Lower lobe of right lung (tissue), 2 donors: ENCODE measurements around the gene FAR1. TPM values are rescaled to one million over a fixed set of nuclear protein-coding genes. Genes with fewer than 3 reads are reported as not detected.

Experiments used
- ATAC-seq, 2 donors: fragments of 200-7000 bp; cut with Tn5 transposase; one replicate each; pipeline ENCODE4 v1.9.1; 2020 to 2022; ENCODE audit warnings: mild to moderate bottlenecking in 2 of 2, moderate library complexity in 2 of 2
- DNase-seq: peaks from one replicate; pipeline ENCODE4 v3.0.0-alpha.2; 2020
- H3K27ac ChIP-seq: fragments of 200-600 bp; one replicate; pipeline ENCODE4 v1.8.0; 2022
- H3K27me3 ChIP-seq: fragments of 200-600 bp; one replicate; pipeline ENCODE4 v1.8.0; 2022; ENCODE audit warnings: low read depth
- H3K36me3 ChIP-seq: fragments of 200-600 bp; one replicate; pipeline ENCODE4 v1.8.0; 2022; ENCODE audit warnings: mild to moderate bottlenecking
- H3K4me1 ChIP-seq: fragments of 200-600 bp; one replicate; pipeline ENCODE4 v1.8.0; 2022
- H3K4me3 ChIP-seq: fragments of 200-600 bp; one replicate; pipeline ENCODE4 v1.8.0; 2022; ENCODE audit warnings: mild to moderate bottlenecking
- H3K9me3 ChIP-seq: fragments of 200-600 bp; one replicate; pipeline ENCODE4 v1.8.0; 2022
- intact Hi-C: fragments of 100-400 bp; cut with DNase I; formaldehyde crosslinking; loops from one replicate; pipeline ENCODE4 v1.11.0; 2022
- total RNA-seq: library from RNA; stranded (reverse); fragmentation: NEBNext Ultra II Directional; extraction: Animal tissue kit (Norgen Biotek cat#: 25700); gene quantifications from one replicate; pipeline ENCODE4 v1.2.1, GENCODE V29; 2021
- TF ChIP-seq, protein P1 (sequence below): fragments of 200-600 bp; IDR thresholded peaks from one replicate; pipeline ENCODE4 v1.8.0; 2022; ENCODE audit warnings: antibody characterized with exemption, mild to moderate bottlenecking
- donor health status: DM: no; HTN: yes; CAD: no; lungs with severe emphysema.

FAR1 gene
- total RNA-seq, 1 donor from 2014 or later: 65.3 TPM

DNA sequence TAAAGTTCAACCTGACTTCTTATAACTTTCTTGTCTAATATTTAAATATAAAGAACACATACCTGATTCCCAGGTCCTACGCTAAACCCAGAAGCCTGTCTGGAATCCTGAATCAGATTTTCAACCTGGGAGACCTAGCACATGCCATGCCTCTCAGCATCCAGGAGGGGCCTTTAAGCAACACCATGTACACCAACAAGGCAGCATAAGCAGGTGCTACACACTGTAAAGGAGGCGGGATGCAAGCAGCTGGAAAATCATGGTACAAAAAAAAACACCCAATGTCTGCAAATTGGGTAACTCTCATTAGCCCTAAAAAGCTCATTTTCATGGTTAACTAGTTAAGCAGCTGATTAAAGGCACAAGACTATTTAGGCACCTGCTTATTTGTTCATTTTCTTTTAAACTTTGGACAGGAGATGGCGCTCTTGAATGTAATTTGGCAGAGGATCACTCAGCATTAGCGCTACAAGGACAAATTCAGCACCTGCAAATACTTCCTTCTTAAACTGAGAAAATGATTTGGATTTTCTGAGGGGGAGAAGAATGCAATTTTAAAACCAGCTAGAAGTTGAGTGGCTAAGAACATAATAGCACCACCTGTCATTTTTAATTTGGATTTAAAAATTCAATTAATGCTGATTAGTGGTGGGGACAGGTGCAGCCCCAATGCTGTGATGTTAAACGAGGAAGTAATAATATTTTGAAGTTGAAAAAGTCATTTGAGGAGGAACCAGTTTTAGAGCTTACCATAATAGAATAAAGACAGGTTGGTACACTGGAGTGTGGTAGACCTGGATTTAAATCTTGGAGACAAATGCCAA lies 104.0 kb downstream of the FAR1 start:
- no peak overlapping the region for H3K4me3 ChIP-seq
- H3K36me3 ChIP-seq: no peaks in the 10 kb centered on the region
- H3K27ac ChIP-seq: no peak overlapping the region
- peak; percentile 46 to 75 for ATAC-seq
- no peaks in the 10 kb centered on the region for H3K9me3 ChIP-seq
- no peaks in the 10 kb centered on the region for H3K4me1 ChIP-seq
- TF ChIP-seq, protein P1, sequence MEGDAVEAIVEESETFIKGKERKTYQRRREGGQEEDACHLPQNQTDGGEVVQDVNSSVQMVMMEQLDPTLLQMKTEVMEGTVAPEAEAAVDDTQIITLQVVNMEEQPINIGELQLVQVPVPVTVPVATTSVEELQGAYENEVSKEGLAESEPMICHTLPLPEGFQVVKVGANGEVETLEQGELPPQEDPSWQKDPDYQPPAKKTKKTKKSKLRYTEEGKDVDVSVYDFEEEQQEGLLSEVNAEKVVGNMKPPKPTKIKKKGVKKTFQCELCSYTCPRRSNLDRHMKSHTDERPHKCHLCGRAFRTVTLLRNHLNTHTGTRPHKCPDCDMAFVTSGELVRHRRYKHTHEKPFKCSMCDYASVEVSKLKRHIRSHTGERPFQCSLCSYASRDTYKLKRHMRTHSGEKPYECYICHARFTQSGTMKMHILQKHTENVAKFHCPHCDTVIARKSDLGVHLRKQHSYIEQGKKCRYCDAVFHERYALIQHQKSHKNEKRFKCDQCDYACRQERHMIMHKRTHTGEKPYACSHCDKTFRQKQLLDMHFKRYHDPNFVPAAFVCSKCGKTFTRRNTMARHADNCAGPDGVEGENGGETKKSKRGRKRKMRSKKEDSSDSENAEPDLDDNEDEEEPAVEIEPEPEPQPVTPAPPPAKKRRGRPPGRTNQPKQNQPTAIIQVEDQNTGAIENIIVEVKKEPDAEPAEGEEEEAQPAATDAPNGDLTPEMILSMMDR: peak; percentile 47
- intact Hi-C loops: no loop called here
- no peak for DNase-seq
- no peaks in the 10 kb centered on the region for H3K27me3 ChIP-seq

GRCh38 chr11:13775471-13775870 lies 107.0 kb downstream of the FAR1 start:
- no peak overlapping the region for H3K27ac ChIP-seq
- TF ChIP-seq, protein P1: no peak
- ATAC-seq: no peak
- no peak for DNase-seq
- no peaks in the 10 kb centered on the region for H3K36me3 ChIP-seq
- H3K27me3 ChIP-seq: no peaks in the 10 kb centered on the region
- no peak overlapping the region for H3K4me3 ChIP-seq
- H3K9me3 ChIP-seq: no peaks in the 10 kb centered on the region
- H3K4me1 ChIP-seq: no peaks in the 10 kb centered on the region
- intact Hi-C loops: no loop called here

GRCh38 chr11:13776134-13776815 lies 107.8 kb downstream of the FAR1 start:
- H3K9me3 ChIP-seq: no peaks in the 10 kb centered on the region
- H3K27ac ChIP-seq: no peak overlapping the region
- ATAC-seq (no peak), DNase-seq (no peak)
- TF ChIP-seq, protein P1: no peak
- H3K4me3 ChIP-seq: no peak overlapping the region
- H3K36me3 ChIP-seq: no peaks in the 10 kb centered on the region
- H3K27me3 ChIP-seq: no peaks in the 10 kb centered on the region
- intact Hi-C loops: no loop called here
- H3K4me1 ChIP-seq: no peaks in the 10 kb centered on the region

- TF ChIP-seq, protein P1: no peak
- Histone ChIP-seq H3K4me1 (no peaks in the 10 kb centered on the region), H3K27ac (no peak overlapping the region), H3K36me3 (no peaks in the 10 kb centered on the region), H3K27me3 (no peaks in the 10 kb centered on the region), H3K9me3 (no peaks in the 10 kb centered on the region), H3K4me3 (no peak overlapping the region)
- intact Hi-C loops: no loop called here
- no peak for ATAC-seq
- no peak for DNase-seq
These were observed 109.0 kb downstream of the FAR1 start for GRCh38 chr11:13777341-13777985.

- intact Hi-C loops: no loop called here
- DNase-seq: no peak
- ATAC-seq: no peak
- H3K4me3 ChIP-seq: no peak overlapping the region
- no peaks in the 10 kb centered on the region for H3K27me3 ChIP-seq
- no peaks in the 10 kb centered on the region for H3K4me1 ChIP-seq
- H3K27ac ChIP-seq: no peak overlapping the region
- H3K9me3 ChIP-seq: no peaks in the 10 kb centered on the region
- H3K36me3 ChIP-seq: no peaks in the 10 kb centered on the region
- TF ChIP-seq, protein P1: no peak
These were observed 109.9 kb downstream of the FAR1 start for GRCh38 chr11:13778345-13778744.
